ENCODE data around the gene GRM3. TPM values are rescaled to one million over a fixed set of nuclear protein-coding genes. Genes with fewer than 3 reads are reported as not detected.

GRM3 gene
- total RNA-seq, 2 experiments from 2014 or later = not detected

DNA sequence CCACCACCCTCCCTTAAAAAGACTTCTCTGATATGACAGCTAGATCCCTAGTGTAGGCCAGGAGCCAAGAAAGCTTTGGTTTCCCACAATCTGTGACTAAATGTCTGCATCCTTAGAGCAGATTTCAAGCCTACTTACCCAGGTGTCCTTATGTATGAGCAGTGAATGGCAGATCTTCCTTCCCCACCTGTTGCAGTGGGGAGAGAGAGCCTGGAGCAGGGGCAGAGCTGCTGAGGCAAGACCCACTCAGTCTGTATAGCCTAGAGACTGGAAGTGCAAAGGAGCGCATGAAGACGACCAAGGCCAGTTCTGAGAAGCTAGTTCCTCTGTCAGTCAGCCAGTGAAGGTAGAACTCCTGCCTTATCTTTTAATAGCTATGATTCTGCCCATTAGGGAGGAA, 180.1 kb downstream of the GRM3 start:
- POLR2A ChIA-PET = no interaction called here
- CTCF ChIA-PET = no interaction called here
- peaks cover 2% of the 10 kb centered on the region for H3K27me3 Mint-ChIP-seq
- no peak overlapping the region for H3K27ac Mint-ChIP-seq
- DNase-seq = no peak
- no peaks in the 10 kb centered on the region for H3K36me3 Mint-ChIP-seq
- intact Hi-C loops (cut with micrococcal nuclease) = no loop called here
- no peaks in the 10 kb centered on the region for H3K9me3 Mint-ChIP-seq
- no peak overlapping the region for H3K4me3 Mint-ChIP-seq
- H3K4me1 Mint-ChIP-seq (ENCODE audit: low read depth) = no peaks in the 10 kb centered on the region

DNA sequence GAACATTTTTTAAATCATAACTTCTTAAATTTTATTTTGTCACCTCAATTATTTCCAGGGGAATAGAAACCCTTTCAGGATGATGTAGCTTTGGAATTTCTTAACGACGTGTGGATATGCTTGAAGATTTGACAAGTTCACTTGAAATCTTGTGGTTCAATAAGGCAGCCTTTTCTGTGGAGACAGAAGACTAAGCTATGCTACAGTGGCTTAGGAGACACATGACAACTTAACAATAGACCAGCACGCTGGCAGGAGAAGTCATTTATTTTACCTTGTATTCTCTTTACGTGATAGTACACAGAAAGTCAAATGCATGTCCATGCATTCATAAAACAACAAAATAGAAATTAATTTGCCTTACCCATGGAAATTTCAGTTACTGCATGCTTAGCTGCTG, 181.6 kb downstream of the GRM3 start:
- ChIA-PET POLR2A (no interaction called here), CTCF (no interaction called here)
- H3K36me3 Mint-ChIP-seq = no peaks in the 10 kb centered on the region
- H3K27me3 Mint-ChIP-seq = peaks cover 2% of the 10 kb centered on the region
- no peaks in the 10 kb centered on the region for H3K4me1 Mint-ChIP-seq (ENCODE audit: low read depth)
- no peaks in the 10 kb centered on the region for H3K9me3 Mint-ChIP-seq
- H3K27ac Mint-ChIP-seq = no peak overlapping the region
- DNase-seq = no peak
- H3K4me3 Mint-ChIP-seq = no peak overlapping the region
- intact Hi-C loops (cut with micrococcal nuclease) = no loop called here

DNA sequence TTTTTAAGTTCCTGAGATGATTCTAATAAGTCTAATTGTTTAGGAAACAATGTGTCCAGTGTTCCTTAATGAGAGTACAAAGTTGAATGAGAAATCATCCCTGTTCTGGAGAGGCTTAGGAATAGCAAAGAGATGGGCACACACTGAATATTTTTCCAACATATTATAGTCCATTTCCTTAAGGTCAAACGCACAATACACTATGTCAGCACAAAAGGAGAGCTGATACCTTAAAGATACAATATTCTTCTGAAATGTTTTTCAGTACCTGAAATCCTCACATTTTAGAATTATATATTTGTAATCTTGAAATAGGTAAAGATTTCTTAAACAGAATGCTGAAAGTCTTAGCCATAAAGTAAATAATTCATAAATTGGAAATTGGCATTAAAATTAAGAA, 183.2 kb downstream of the GRM3 start:
- H3K27me3 Mint-ChIP-seq = peaks cover 2% of the 10 kb centered on the region
- H3K4me3 Mint-ChIP-seq = no peak overlapping the region
- no peaks in the 10 kb centered on the region for H3K4me1 Mint-ChIP-seq (ENCODE audit: low read depth)
- DNase-seq = no peak
- CTCF ChIA-PET = no interaction called here
- POLR2A ChIA-PET = no interaction called here
- intact Hi-C loops (cut with micrococcal nuclease) = no loop called here
- H3K27ac Mint-ChIP-seq = no peak overlapping the region
- H3K9me3 Mint-ChIP-seq = no peaks in the 10 kb centered on the region
- H3K36me3 Mint-ChIP-seq = no peaks in the 10 kb centered on the region

DNA sequence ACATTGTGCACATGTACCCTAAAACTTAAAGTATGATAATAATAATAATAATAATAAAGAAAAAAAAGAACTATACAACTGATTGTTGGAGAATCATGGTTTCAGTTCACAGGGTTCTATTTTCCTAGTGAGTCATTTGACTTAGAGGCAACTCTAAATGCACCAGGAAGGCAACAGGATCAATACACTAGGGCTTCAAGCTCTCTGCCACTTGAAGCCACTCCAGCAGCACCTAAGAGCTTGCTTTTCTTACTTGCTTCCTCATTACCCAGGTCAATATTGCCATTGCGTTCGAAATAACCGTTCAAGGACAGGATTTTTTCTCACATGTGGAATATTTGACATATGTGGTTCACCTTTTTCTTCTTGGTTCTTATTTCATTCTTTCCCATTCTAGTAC, 189.7 kb downstream of the GRM3 start:
- Mint-ChIP-seq H3K27me3 (no peaks in the 10 kb centered on the region), H3K36me3 (no peaks in the 10 kb centered on the region), H3K27ac (no peak overlapping the region), H3K9me3 (no peaks in the 10 kb centered on the region), H3K4me1 (ENCODE audit: low read depth) (no peaks in the 10 kb centered on the region), H3K4me3 (no peak overlapping the region)
- ChIA-PET POLR2A (no interaction called here), CTCF (no interaction called here)
- intact Hi-C loops (cut with micrococcal nuclease) = no loop called here
- no peak for DNase-seq

DNA sequence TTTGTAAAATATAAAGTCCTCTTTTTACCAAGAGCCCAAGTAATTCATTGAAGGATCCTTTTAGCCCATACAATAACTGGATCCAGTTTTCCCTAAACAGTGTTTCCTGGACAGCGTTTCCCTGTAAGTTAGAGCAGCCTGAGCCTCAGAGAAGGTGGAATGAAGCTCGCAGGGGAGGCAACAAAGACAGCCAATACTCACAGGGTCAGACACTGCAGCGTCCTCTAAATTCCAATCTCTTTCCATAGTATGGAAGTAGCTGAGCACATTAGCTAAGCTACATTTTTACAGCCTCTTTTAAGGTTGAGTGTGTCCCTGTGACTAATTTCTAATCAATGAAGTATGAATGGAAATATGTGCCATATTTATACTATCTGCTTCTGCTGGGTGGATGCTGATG, 193.5 kb downstream of the GRM3 start:
- H3K27ac Mint-ChIP-seq = no peak overlapping the region
- H3K4me3 Mint-ChIP-seq = no peak overlapping the region
- no peaks in the 10 kb centered on the region for H3K4me1 Mint-ChIP-seq (ENCODE audit: low read depth)
- H3K9me3 Mint-ChIP-seq = no peaks in the 10 kb centered on the region
- H3K36me3 Mint-ChIP-seq = no peaks in the 10 kb centered on the region
- no peak for DNase-seq
- no peaks in the 10 kb centered on the region for H3K27me3 Mint-ChIP-seq
- intact Hi-C loops (cut with micrococcal nuclease) = no loop called here
- ChIA-PET POLR2A (no interaction called here), CTCF (no interaction called here)

DNA sequence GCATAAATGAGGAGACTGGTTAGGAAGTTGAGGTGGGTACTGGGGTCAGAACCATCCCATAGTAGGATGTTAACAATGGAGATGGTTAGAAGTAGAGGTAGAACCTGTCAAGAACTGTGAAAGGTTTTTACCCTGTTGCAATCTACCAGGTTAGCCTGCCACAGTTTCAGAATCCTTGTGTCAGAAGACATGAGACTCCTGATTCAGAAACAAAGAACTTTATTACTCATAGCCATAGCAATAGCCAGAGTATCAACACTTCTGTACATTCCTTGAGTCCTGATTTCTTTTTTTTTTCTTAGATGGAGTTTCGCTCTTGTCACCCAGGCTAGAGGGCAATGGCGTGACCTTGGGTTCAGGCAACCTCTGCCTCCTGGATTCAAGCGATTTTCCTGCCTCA, 200.9 kb downstream of the GRM3 start:
- Mint-ChIP-seq H3K9me3 (no peaks in the 10 kb centered on the region), H3K4me3 (no peak overlapping the region), H3K36me3 (no peaks in the 10 kb centered on the region), H3K4me1 (ENCODE audit: low read depth) (no peaks in the 10 kb centered on the region), H3K27ac (no peak overlapping the region), H3K27me3 (peaks cover 5% of the 10 kb centered on the region)
- CTCF ChIA-PET = no interaction called here
- POLR2A ChIA-PET = no interaction called here
- intact Hi-C loops (cut with micrococcal nuclease) = no loop called here
- no peak for DNase-seq

DNA sequence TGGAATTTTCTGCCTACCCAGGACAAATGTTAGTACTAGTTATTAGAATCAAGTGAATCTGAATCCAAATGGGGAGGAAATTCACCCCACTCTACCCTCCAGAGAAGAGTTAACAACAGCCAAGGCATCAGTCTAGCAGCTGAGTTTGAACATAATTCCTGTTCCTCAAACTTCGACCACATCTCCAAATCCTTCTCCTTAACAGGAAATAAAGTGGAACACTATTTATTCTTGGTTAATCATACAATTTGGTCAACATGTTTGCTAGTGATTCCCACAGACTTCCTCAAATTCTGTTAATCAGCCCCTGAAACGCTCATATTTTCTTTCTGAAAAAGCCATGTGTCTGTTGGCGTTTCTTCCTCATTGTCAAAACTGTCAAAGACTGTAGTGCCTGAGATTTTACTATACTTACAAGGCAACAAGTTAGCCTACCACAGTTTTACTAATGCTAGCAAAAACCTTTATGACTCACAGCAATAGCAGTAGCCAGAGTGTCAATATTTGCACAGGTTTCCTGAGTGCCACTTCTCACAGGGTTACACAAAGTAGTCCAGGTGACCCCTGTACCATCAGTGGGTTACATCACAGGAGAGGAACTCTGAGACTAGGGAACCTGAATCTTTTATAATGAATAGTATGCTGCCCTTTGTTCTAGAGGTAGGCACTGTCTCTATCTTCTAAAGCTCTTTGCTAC, 202.9 kb downstream of the GRM3 start:
- Mint-ChIP-seq H3K27me3 (peaks cover 5% of the 10 kb centered on the region), H3K4me1 (ENCODE audit: low read depth) (no peaks in the 10 kb centered on the region), H3K9me3 (no peaks in the 10 kb centered on the region), H3K27ac (no peak overlapping the region), H3K36me3 (no peaks in the 10 kb centered on the region), H3K4me3 (no peak overlapping the region)
- ChIA-PET POLR2A (no interaction called here), CTCF (no interaction called here)
- no peak for DNase-seq
- intact Hi-C loops (cut with micrococcal nuclease) = no loop called here

DNA sequence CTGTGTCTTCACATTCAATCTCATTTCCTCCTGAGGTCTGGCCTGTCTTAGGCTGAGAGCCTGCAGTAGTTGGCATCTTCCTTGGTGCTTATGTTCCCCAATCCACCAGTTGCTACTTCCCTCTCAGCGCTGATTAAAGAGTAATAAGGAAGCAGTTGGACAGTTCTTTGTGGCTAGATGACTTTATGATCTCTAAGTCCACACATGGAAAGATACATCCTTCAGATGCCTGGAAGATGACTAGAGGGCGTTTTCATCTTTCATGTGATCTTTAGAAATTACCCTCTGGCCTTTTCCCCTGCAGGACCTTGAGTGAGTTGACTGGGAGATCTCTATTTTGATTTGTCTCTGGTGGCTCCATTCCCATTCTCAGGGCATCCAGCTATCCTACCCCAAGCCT, 204.5 kb downstream of the GRM3 start:
- no peak overlapping the region for H3K4me3 Mint-ChIP-seq
- no peaks in the 10 kb centered on the region for H3K9me3 Mint-ChIP-seq
- CTCF ChIA-PET = no interaction called here
- no peak overlapping the region for H3K27ac Mint-ChIP-seq
- POLR2A ChIA-PET = no interaction called here
- intact Hi-C loops (cut with micrococcal nuclease) = no loop called here
- DNase-seq = no peak
- H3K4me1 Mint-ChIP-seq (ENCODE audit: low read depth) = no peaks in the 10 kb centered on the region
- no peaks in the 10 kb centered on the region for H3K36me3 Mint-ChIP-seq
- peaks cover 5% of the 10 kb centered on the region for H3K27me3 Mint-ChIP-seq

DNA sequence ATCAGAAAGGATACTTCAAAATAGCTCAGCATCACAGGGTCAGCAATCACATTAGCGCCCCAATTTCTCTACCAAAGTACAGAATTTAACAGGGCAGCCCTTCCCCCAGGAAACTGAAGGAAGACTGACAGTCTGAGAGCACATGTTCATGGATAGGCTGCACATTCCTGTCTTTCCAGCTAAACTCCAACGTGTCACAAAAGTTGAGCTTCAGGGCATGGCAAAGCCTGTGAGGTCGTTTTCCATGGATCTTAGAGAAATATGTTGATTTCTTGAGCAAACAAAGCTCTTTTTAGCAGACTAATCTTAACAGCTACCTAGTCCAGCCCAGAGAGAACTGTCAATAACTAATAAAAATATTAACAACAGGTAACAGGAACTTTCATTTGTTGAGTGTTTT, 207.9 kb downstream of the GRM3 start:
- intact Hi-C loops (cut with micrococcal nuclease) = no loop called here
- ChIA-PET CTCF (no interaction called here), POLR2A (no interaction called here)
- Mint-ChIP-seq H3K4me1 (ENCODE audit: low read depth) (no peaks in the 10 kb centered on the region), H3K27me3 (peaks cover 2% of the 10 kb centered on the region), H3K9me3 (no peaks in the 10 kb centered on the region), H3K4me3 (no peak overlapping the region), H3K27ac (no peak overlapping the region), H3K36me3 (no peaks in the 10 kb centered on the region)
- DNase-seq = no peak

DNA sequence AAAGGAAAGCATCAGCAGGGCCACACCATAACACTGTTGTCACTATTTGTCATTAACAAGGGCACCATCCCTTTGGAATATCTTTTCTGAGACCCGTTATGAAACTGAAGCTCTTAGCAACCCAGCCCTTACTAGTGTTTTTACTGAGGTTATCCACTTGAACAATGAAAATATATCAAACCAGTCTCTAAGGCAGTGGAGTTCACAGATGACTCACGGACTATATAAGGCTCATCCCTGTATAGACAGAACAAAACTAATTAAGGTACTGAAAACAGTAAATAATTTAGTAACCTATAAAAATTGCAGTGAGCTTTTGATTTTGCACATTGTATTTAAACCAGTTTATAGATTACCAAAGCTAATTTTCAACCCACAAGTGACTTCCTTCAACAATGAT, 219.7 kb downstream of the GRM3 start:
- ChIA-PET CTCF (no interaction called here), POLR2A (no interaction called here)
- H3K27me3 Mint-ChIP-seq = peaks cover 1% of the 10 kb centered on the region
- no peaks in the 10 kb centered on the region for H3K36me3 Mint-ChIP-seq
- H3K9me3 Mint-ChIP-seq = no peaks in the 10 kb centered on the region
- H3K4me1 Mint-ChIP-seq (ENCODE audit: low read depth) = no peaks in the 10 kb centered on the region
- no peak overlapping the region for H3K4me3 Mint-ChIP-seq
- DNase-seq = no peak
- intact Hi-C loops (cut with micrococcal nuclease) = no loop called here
- H3K27ac Mint-ChIP-seq = no peak overlapping the region

DNA sequence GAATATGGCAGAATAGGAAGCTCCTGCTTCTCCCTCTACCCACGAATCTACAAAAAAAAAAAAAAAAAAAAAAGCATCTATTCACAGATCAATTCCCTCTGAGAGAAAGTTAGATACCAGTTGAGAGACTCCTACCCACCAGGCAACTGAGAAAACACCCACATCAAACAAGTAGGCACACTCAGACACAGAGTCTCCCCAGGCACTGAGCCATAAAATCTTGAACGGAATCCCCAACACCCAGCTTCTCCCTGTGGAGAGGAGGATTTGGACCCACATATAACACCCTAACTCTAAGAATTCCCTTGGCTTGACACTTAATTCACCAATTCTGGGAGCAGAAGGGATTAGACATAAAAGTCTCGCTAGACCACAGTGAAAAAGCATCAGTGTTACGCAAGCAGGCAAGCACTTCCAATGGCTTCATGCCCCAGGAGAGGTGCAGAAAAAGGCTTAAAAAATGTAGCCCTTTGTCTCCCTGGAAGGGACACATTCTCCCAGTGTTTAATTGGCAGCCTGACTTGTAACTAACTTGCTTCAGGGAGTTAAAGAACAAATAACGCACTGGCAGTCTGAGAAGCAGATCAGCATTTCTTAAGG, 223.6 kb downstream of the GRM3 start:
- H3K4me3 Mint-ChIP-seq = no peak overlapping the region
- intact Hi-C loops (cut with micrococcal nuclease) = no loop called here
- peaks cover 1% of the 10 kb centered on the region for H3K27me3 Mint-ChIP-seq
- peaks cover 5% of the 10 kb centered on the region for H3K9me3 Mint-ChIP-seq
- no peaks in the 10 kb centered on the region for H3K4me1 Mint-ChIP-seq (ENCODE audit: low read depth)
- CTCF ChIA-PET = interaction anchor here (0.6 kb wide), 1 partner anchor 15 kb away, joined by 3 read pairs; no protein-coding TSS in a partner anchor
- H3K36me3 Mint-ChIP-seq = peaks cover 4% of the 10 kb centered on the region
- no peak overlapping the region for H3K27ac Mint-ChIP-seq
- DNase-seq = no peak
- POLR2A ChIA-PET = no interaction called here

DNA sequence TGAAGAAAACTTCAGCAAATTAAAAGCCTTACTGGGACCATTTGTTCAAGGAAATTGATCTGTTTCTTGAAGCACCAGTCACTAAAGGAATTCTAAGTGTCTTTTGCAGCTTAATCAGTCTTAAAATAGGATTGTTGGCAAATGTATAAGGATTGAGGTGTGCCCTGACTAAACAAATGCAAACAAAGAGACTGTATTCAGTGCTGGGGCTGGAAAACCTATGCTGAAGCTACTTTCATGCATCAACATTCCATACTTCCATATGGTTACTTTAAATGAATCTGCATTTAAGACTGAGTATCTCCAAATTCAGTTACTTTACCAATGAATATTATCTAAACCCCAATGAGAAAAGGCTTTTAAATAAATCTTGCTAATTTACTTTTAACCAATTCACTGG, 232.4 kb downstream of the GRM3 start:
- H3K27ac Mint-ChIP-seq = no peak overlapping the region
- no peaks in the 10 kb centered on the region for H3K36me3 Mint-ChIP-seq
- H3K9me3 Mint-ChIP-seq = peaks cover 4% of the 10 kb centered on the region
- H3K4me1 Mint-ChIP-seq (ENCODE audit: low read depth) = no peaks in the 10 kb centered on the region
- H3K27me3 Mint-ChIP-seq = no peaks in the 10 kb centered on the region
- POLR2A ChIA-PET = no interaction called here
- no peak overlapping the region for H3K4me3 Mint-ChIP-seq
- CTCF ChIA-PET = no interaction called here
- intact Hi-C loops (cut with micrococcal nuclease) = no loop called here
- no peak for DNase-seq

DNA sequence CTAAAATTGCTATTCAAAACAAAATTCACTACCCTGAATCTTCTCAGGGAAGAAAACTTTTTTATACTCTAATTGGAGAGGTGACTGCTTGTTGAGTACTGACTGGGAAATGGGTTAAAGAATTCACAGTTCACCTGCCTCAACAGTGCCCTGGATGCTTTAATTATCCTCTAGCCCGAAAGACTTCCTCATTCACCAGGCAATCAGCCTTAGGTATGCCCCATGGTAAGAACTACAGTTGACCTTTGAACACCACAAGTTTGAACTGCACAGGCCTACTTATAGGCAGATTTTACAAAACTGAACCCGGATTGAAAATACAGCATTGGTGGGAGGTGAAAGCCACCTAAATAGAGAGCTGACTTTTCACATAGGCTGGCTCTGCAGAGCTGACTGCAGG, 240.4 kb downstream of the GRM3 start:
- no peaks in the 10 kb centered on the region for H3K27me3 Mint-ChIP-seq
- H3K4me1 Mint-ChIP-seq (ENCODE audit: low read depth) = no peaks in the 10 kb centered on the region
- H3K9me3 Mint-ChIP-seq = no peaks in the 10 kb centered on the region
- no peak for DNase-seq
- ChIA-PET POLR2A (no interaction called here), CTCF (no interaction called here)
- no peak overlapping the region for H3K4me3 Mint-ChIP-seq
- H3K27ac Mint-ChIP-seq = no peak overlapping the region
- intact Hi-C loops (cut with micrococcal nuclease) = no loop called here
- H3K36me3 Mint-ChIP-seq = no peaks in the 10 kb centered on the region

Measured in activated CD4-positive, alpha-beta memory T cell treated with anti-CD3 and anti-CD28 coated beads for 36 hours (primary cell).